ENCODE data around the gene SCD. TPM values are rescaled to one million over a fixed set of nuclear protein-coding genes. Genes with fewer than 3 reads are reported as not detected.

SCD gene
- total and polyA plus RNA-seq, 2 of the 13 experiments (the other 11 are each of a cell fraction or from before 2014, with no cell fraction given): 492 to 512 TPM

DNA sequence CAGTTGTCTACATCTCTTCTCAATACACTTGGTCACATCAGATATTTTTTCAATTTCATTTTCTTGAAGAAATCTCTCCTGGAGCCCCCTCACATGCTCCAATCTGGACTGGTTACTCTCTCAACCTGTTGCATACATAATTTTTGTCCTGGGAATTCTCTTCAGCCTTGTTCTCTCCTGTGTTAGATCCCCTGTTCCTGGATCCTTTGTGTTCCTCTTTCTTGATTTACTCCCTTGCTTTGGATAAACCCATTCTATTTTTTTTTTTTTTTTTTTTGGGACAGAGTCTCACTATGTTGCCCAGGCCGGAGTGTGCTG lies 45.6 kb downstream of the SCD start:
- no TSS peak for BruUV-seq (replicated peaks)
- peak overlapping the region; percentile 62 for H3K27ac ChIP-seq (ENCODE audit: extremely low read length, insufficient read depth, low read length)

GRCh38 chr10:100395626-100396025 lies 48.6 kb downstream of the SCD start:
- BruUV-seq (replicated peaks): no TSS peak
- Histone ChIP-seq H3K4me3 (replicated peaks in 1 of 3; ENCODE audit: insufficient read depth in 1 of 3, low read depth in 2 of 3, low read length in 3 of 3) (no peak overlapping the region), H3K9ac (ENCODE audit: insufficient read depth, low read depth, low read length) (no peak overlapping the region), H3K27me3 (ENCODE audit: control insufficient read depth in 1 of 2, insufficient read depth in 2 of 2, low read length in 2 of 2) (no peaks in the 10 kb centered on the region), H3K79me2 (ENCODE audit: insufficient read depth, low read length) (no peaks in the 10 kb centered on the region), H4K20me1 (ENCODE audit: insufficient read depth, low read length) (no peaks in the 10 kb centered on the region), H3K4me1 (ENCODE audit: insufficient read depth, low read length) (peaks cover 48% of the 10 kb centered on the region), H3K9me3 (ENCODE audit: low read length) (no peaks in the 10 kb centered on the region), H2AFZ (ENCODE audit: low read length) (no peak overlapping the region), H3K36me3 (replicated peaks in 1 of 2; ENCODE audit: control insufficient read depth in 1 of 2, insufficient read depth in 2 of 2, low read length in 2 of 2) (no peaks in the 10 kb centered on the region), H3K4me2 (ENCODE audit: low read depth, low read length) (no peak overlapping the region), H3K27ac (ENCODE audit: extremely low read length, insufficient read depth, low read length) (no peak overlapping the region)
- POLR2A ChIA-PET: interaction anchor here (1.3 to 1.5 kb wide), 3 partner anchors 23 to 49 kb away, joined by 4 to 9 read pairs (median 6); partner anchors contain the start of gene SCD
- ATAC-seq: peak; percentile 44; the same call in 1 of the 3 replicates
- DNase-seq (ENCODE audit: low spot score): peak; percentile 18
- in situ Hi-C loops (cut with HindIII; ENCODE audit: extremely low pct_ligation_motif_present, low pct_unique_long_range_greater_than_20kb): no loop called here
- TF ChIP-seq, protein P1, sequence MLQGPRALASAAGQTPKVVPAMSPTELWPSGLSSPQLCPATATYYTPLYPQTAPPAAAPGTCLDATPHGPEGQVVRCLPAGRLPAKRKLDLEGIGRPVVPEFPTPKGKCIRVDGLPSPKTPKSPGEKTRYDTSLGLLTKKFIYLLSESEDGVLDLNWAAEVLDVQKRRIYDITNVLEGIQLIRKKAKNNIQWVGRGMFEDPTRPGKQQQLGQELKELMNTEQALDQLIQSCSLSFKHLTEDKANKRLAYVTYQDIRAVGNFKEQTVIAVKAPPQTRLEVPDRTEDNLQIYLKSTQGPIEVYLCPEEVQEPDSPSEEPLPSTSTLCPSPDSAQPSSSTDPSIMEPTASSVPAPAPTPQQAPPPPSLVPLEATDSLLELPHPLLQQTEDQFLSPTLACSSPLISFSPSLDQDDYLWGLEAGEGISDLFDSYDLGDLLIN (CRISPR knock-in tag; IDR thresholded peaks at IDR 0.05; ENCODE audit: borderline replicate concordance): no peak
- TF ChIP-seq SOX13 (IDR thresholded peaks at IDR 0.05) (no peak), SOX13 (CRISPR knock-in tag; conservative IDR thresholded peaks at IDR 0.05 in 1 of 2, IDR thresholded peaks at IDR 0.05 in 1 of 2) (0 out of 4 replicates have a peak, but pooled peaks of 1 of the 2 experiments have one; percentile 7), FOXA3 (CRISPR knock-in tag; IDR thresholded peaks at IDR 0.05) (peak; percentile 43), SAP130 (CRISPR knock-in tag; IDR thresholded peaks at IDR 0.05; ENCODE audit: low read depth) (peak; percentile 27; the same call in 1 of the 2 replicates)
- CTCF ChIA-PET (ENCODE audit: low intra/inter-chr PET ratio, low total read pairs): no interaction called here
- WGBS (ENCODE audit: low lambda C conversion rate): 53% methylated on average over 2 of the region's 2 CpGs
- FAIRE-seq: no peak
- intact Hi-C loops (cut with micrococcal nuclease; ENCODE audit: unreplicated experiment): loop anchor here (2.0 kb wide), 1 partner anchor 77 kb away; no protein-coding TSS in a partner anchor

More for the DNA sequence above, 45.6 kb downstream of the SCD start:
- H2AFZ ChIP-seq (ENCODE audit: low read length): no peak overlapping the region
- in situ Hi-C loops (cut with HindIII; ENCODE audit: extremely low pct_ligation_motif_present, low pct_unique_long_range_greater_than_20kb): no loop called here
- DNase-seq (ENCODE audit: low spot score): no peak
- peak overlapping the region; percentile 18; the same call in 1 of the 2 replicates for H3K4me2 ChIP-seq (ENCODE audit: low read depth, low read length)
- H3K79me2 ChIP-seq (ENCODE audit: insufficient read depth, low read length): no peaks in the 10 kb centered on the region
- no peaks in the 10 kb centered on the region for H3K27me3 ChIP-seq (ENCODE audit: control insufficient read depth in 1 of 2, insufficient read depth in 2 of 2, low read length in 2 of 2)
- no peaks in the 10 kb centered on the region for H4K20me1 ChIP-seq (ENCODE audit: insufficient read depth, low read length)
- no peak for FAIRE-seq
- H3K9ac ChIP-seq (ENCODE audit: insufficient read depth, low read depth, low read length): peak overlapping the region; percentile 22; the same call in 1 of the 2 replicates
- intact Hi-C loops (cut with micrococcal nuclease; ENCODE audit: unreplicated experiment): no loop called here
- H3K4me1 ChIP-seq (ENCODE audit: insufficient read depth, low read length): peaks cover 48% of the 10 kb centered on the region
- H3K9me3 ChIP-seq (ENCODE audit: low read length): no peaks in the 10 kb centered on the region
- WGBS (ENCODE audit: low lambda C conversion rate): 91% methylated on average over 1 of the region's 1 CpG
- H3K36me3 ChIP-seq (replicated peaks in 1 of 2; ENCODE audit: control insufficient read depth in 1 of 2, insufficient read depth in 2 of 2, low read length in 2 of 2): no peaks in the 10 kb centered on the region
- ChIA-PET POLR2A (interaction anchor here (0.8 to 2.6 kb wide), 5 partner anchors 19 to 46 kb away, joined by 3 to 26 read pairs (median 4); partner anchors contain the start of gene SCD), CTCF (ENCODE audit: low intra/inter-chr PET ratio, low total read pairs) (no interaction called here)
- TF ChIP-seq ZSCAN5A (CRISPR knock-in tag; IDR thresholded peaks at IDR 0.05; ENCODE audit: borderline replicate concordance): no peak
- 0 out of 2 replicates have a peak, but pooled peaks have one; percentile 47 for TF ChIP-seq ZFP82 (CRISPR knock-in tag; IDR thresholded peaks at IDR 0.05; ENCODE audit: borderline replicate concordance)
- no peak for TF ChIP-seq HNRNPLL (IDR thresholded peaks at IDR 0.05; ENCODE audit: low read depth, low read length, poor library complexity, severe bottlenecking)
- no peak for TF ChIP-seq SOX6 (IDR thresholded peaks at IDR 0.05)
- 0 out of 2 replicates have a peak, but pooled peaks have one; percentile 4 for TF ChIP-seq SOX6 (CRISPR knock-in tag; IDR thresholded peaks at IDR 0.05)
- 0 out of 2 replicates have a peak, but pooled peaks have one; percentile 28 for TF ChIP-seq CHD4 (IDR thresholded peaks at IDR 0.05; ENCODE audit: borderline replicate concordance, low read length)
- peak; percentile 49 for ATAC-seq
- H3K4me3 ChIP-seq (replicated peaks in 1 of 3; ENCODE audit: insufficient read depth in 1 of 3, low read depth in 2 of 3, low read length in 3 of 3): no peak overlapping the region
